ENCODE results near the gene LRFN2.

LRFN2 gene

DNA sequence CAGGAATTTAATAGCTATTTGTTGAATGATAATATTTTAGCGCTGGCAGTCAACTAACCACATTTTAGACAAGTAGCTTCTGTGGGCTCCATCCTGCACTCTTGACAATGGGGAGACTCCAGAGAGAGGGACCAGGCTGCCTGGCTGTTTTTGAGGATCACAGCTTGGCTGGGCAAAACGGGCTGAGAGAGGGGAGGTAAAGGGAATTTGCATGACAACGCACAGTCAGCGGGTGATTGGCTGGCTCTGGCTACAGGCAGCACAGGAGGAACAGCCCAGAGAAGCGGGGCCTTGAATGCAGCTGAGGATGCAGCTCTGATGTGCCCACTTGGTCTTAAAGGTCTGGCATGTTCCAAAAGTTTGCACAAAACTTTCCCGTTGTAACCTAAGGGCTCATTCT, 41.2 kb downstream of the LRFN2 start:
- in situ Hi-C loops (cut with HindIII; ENCODE audit: low sequenced_read_pairs): no loop called here

DNA sequence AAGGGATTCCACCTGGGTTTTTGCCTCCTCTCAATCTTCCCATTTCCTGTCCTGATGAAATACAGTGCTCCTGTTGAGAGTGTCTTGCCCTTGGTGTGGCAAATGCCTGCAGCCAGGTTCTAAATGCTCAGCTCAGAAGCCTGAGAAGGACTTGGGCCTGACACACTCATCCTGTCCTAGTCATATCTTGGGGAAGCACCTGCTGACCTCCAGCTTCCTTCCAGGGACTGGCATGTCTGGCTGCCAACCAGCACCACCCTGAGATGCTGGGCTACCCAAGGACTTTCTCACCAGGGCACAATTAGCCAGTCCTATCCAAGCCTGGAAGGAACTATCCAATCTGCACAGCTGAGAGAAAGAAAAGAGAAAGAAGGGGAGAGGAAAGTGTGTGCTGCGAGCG, 43.4 kb downstream of the LRFN2 start:
- in situ Hi-C loops (cut with HindIII; ENCODE audit: low sequenced_read_pairs): no loop called here

GRCh38 chr6:40543146-40543545, 44.0 kb downstream of the LRFN2 start:
- in situ Hi-C loops (cut with HindIII; ENCODE audit: low sequenced_read_pairs): no loop called here

- in situ Hi-C loops (cut with HindIII; ENCODE audit: low sequenced_read_pairs): no loop called here
Measured at GRCh38 chr6:40542175-40542764, 44.9 kb downstream of the LRFN2 start.

DNA sequence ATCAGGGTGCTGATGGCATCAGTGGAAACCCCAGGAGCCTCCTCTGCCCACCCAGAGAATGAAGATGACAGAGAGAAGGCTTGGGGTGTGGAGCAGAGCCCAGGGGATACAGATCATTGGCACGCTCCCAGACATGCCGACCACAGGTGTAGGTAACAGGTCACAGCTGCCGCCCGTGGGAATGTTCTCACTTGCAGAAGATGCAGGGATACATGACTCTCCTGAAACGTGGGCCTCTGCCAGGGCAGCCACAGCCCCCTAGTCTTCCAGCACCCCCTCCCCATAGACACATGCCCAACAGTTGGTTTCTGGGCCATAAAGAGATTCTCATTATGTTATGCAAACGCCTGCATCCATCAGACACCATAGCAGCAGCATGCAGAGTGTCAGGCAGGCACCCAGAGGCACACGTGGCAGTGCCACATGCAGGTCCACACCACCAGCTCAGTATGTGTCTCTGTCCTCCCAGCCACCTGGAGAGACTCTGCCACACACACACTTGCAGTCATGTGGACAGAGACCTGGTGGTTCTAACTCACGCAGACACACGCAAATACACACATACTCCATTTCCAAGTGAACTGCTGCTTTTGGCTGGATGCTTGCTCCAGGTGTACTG, 45.5 kb downstream of the LRFN2 start:
- in situ Hi-C loops (cut with HindIII; ENCODE audit: low sequenced_read_pairs): no loop called here

DNA sequence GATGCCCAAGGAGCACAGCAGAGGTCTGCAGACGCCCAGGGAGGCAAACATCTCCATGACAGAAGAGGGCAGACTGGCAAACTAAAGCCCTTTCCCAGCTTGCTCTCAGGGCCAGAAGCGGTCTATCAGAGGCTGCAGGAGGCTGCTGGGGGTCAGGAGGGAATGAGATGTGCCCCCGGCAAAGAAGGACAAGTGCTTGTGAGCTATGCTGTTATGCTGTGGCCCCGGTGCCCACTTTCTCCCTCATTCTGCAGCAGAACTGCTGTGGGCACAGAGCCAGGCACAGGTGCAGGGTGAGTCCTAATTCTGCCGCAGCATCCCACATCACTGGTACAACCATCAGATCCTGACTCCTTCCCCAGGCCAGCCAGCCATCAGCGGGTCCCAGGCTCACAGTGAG, 46.4 kb downstream of the LRFN2 start:
- in situ Hi-C loops (cut with HindIII; ENCODE audit: low sequenced_read_pairs): no loop called here

DNA sequence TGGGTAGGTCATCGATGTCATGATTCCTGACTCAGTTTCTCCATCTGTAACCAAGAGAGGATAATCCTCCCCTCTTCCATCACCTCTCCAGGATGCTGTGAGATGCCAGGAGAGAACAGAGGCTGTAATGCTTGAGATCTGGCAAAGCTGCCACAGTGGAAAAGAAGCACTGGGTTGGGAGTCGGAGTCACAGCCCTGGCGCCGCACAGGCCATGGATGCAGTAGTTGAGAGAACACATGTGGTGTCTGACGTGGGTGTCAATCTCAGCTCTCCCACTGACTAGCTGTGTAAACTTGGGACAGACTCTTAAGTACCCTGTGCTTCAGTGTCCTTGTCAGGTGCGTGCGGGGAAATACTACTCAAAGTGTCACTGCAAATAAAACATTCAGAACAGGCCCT, 47.3 kb downstream of the LRFN2 start:
- in situ Hi-C loops (cut with HindIII; ENCODE audit: low sequenced_read_pairs): loop anchor here (5.0 kb wide), 1 partner anchor 32 kb away; no protein-coding TSS in a partner anchor

DNA sequence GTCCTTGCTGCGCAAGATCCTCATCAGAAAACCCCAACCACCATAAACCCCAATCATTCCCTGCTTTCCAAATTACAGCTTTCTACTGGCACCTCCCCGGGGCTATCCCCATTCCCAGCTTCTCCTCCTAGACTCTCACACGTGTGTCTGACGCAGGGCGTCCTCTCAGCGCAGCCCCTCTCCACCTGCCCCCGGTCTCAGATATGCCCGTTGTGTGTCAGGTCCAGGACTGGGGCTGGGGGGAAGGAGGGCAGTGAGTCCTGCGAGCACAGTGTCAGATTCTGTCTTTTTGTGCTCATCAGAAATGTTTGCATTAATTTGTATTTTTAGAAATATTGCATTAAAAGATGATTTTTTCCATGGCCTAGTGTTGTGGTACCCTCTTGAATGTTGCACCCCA, 48.6 kb downstream of the LRFN2 start:
- in situ Hi-C loops (cut with HindIII; ENCODE audit: low sequenced_read_pairs): loop anchor here (5.0 kb wide), 1 partner anchor 34 kb away; no protein-coding TSS in a partner anchor

DNA sequence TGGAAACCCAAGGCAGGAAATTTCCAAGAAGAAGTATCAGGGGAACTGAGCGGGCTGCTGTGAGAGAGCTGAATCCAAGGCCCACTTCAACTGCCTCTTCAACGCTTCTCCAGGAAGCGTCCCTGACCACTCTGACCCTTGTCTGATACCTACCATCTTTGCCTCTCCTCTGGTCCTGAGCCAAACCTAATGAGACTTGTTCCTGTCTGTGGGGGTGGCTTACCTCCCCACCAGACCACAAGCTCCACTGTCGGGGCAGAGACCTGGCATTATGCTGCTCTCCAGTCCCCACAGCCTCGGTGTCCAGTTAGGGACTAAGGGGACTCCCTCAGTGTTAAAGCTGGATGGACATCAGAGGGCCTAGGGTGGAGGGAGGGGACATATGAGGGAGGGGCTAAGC, 49.7 kb downstream of the LRFN2 start:
- in situ Hi-C loops (cut with HindIII; ENCODE audit: low sequenced_read_pairs): loop anchor here (5.0 kb wide), 1 partner anchor 35 kb away; no protein-coding TSS in a partner anchor

- in situ Hi-C loops (cut with HindIII; ENCODE audit: low sequenced_read_pairs): loop anchor here (5.0 kb wide), 1 partner anchor 36 kb away; no protein-coding TSS in a partner anchor
Measured at GRCh38 chr6:40536442-40536841, 50.7 kb downstream of the LRFN2 start.

DNA sequence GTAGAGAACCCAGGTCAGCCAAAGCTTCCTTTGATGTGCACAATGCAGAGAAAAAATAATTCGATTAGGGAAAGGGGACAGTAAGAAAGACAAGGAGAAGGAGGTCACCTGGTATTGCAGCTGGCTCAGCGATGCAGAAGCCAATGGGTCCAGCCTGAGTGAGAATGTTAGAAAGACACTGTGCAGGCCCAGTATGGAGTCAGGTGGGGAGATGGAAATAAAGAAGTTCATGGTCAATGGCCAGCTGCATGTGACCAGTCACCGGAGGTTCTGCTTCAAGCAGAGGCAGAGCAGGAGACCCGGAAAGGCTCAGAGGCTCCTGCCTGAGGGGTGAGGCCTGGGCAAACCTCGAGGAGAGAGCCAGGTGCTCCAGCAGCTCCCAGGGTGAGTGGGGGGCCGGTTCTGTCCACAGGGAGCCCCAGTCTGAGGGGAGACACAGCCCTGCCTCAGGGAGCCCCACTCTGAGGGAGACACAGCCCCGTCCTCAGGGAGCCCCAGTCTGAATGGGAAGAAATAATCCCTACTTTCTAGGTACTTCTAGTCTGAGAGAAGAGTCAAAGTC, 51.3 kb downstream of the LRFN2 start:
- in situ Hi-C loops (cut with HindIII; ENCODE audit: low sequenced_read_pairs): loop anchor here (5.0 kb wide), 1 partner anchor 36 kb away; no protein-coding TSS in a partner anchor

DNA sequence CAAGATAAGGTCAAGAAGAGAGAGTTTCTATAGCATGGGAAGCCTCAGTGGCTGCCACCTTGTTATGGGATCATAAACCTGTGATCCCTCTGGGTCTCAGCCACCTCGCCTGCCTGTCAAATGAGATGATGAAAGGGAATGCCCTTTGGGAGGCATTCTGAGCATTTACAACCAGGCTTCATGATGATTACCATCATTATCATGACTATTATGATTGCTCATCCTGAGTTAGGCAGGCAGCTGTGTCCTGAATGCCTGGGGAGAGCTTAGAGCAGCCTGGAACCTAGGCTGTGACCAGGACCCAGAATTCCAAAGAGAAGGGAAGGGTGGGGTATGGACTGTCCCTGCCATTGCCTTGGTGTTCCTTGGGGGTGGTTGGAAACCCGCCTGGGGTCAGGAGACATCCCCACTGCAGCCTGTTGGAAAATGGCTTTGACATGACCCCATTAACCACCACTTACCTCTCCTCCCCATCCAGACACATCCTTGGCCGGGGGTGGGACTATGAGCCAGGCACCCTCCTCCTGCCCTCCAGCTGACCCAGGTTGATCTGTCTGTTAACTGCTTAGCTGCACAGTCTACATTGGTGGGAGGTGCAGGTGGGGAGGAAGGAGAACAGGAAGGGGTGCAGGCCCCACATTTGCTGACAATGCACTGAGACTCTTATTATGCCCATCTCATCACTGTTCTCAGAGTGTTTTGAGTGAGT, 51.9 kb downstream of the LRFN2 start:
- in situ Hi-C loops (cut with HindIII; ENCODE audit: low sequenced_read_pairs): loop anchor here (5.0 kb wide), 1 partner anchor 37 kb away; no protein-coding TSS in a partner anchor

DNA sequence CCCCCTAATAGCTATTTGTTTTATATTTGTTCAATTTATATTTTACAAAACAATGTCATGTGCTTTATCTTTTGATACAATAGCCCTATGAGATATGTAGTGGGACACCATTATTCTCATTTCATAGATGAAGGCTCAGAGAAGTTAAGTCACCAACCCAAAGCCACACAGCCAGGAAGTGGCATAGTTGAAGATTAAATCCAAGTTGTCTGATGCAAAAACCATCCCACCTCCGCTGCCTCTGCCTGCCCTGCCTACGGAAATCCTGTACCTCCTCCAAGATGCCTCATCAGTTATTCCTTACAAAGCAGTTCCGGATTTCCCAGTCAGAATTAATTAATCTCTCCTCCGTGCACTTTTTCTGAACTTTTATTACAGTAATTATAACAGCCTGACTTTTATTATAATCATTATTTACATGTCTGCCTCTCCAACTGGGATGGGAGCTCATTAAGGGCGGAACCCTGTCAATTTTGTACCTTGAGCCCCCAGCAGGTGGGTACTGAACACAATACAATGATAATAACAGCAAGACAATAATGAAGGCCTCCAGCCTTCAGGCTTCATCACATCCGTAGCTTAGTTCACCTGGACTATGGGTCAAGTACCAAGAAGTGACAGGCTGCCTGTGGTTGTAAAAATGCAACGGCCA, 54.7 kb downstream of the LRFN2 start:
- in situ Hi-C loops (cut with HindIII; ENCODE audit: low sequenced_read_pairs): no loop called here

GRCh38 chr6:40529919-40530318, 57.2 kb downstream of the LRFN2 start:
- in situ Hi-C loops (cut with HindIII; ENCODE audit: low sequenced_read_pairs): no loop called here

- in situ Hi-C loops (cut with HindIII; ENCODE audit: low sequenced_read_pairs): no loop called here
Measured at GRCh38 chr6:40529040-40529439, 58.1 kb downstream of the LRFN2 start.

GRCh38 chr6:40528051-40528450, 59.1 kb downstream of the LRFN2 start:
- in situ Hi-C loops (cut with HindIII; ENCODE audit: low sequenced_read_pairs): no loop called here

- in situ Hi-C loops (cut with HindIII; ENCODE audit: low sequenced_read_pairs): no loop called here
Measured at GRCh38 chr6:40526036-40526435, 61.1 kb downstream of the LRFN2 start.

DNA sequence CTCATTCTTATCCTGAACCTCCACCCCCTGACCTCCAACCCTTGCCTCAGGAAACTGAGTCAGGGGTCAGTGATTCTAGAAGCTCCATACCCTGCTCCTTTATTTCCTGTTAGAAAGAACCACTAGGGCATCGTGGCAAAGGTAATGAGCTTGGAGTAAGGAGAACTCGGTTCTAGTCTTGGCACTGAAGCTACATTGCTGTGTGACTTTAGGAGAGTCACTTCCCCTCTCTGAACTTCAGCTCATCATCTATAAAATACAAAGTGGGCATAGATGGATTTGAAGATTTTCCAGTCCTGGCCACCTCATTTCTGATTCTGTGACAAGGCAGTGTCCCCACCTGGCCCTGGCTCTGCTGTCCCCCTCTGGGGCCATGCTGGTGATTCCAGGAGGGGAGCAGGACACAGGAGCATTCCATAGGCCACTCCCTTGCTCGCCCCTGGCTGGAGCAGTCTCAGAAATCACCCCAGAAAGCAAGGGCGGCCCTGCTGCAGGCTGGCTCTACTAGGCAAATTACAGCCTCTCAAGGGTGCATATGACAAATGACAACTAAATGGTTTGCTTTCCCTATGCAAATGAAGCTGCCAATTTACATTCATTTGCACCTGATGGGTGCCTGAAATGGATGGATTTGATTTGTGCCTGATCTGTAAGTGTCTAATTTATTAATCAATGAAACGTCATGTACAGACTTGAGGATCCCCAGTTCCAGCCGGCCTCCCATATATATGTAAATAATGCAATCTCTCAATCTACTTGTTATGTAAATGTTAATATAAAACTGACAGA, 62.2 kb downstream of the LRFN2 start:
- in situ Hi-C loops (cut with HindIII; ENCODE audit: low sequenced_read_pairs): no loop called here

GRCh38 chr6:40523505-40524172, 63.5 kb downstream of the LRFN2 start:
- in situ Hi-C loops (cut with HindIII; ENCODE audit: low sequenced_read_pairs): no loop called here

- in situ Hi-C loops (cut with HindIII; ENCODE audit: low sequenced_read_pairs): no loop called here
Measured at GRCh38 chr6:40521496-40521895, 65.7 kb downstream of the LRFN2 start.

All from DLD1 (cell line).